ENCODE measurements around the gene SREBF1. TPM values are rescaled to one million over a fixed set of nuclear protein-coding genes. Genes with fewer than 3 reads are reported as not detected.

The SREBF1 gene
- total and polyA plus RNA-seq, 10 of the 15 experiments (the other 5 are each of a cell fraction or from before 2014, with no cell fraction given), result 1.4 to 84.6 (median 20.4) TPM

DNA sequence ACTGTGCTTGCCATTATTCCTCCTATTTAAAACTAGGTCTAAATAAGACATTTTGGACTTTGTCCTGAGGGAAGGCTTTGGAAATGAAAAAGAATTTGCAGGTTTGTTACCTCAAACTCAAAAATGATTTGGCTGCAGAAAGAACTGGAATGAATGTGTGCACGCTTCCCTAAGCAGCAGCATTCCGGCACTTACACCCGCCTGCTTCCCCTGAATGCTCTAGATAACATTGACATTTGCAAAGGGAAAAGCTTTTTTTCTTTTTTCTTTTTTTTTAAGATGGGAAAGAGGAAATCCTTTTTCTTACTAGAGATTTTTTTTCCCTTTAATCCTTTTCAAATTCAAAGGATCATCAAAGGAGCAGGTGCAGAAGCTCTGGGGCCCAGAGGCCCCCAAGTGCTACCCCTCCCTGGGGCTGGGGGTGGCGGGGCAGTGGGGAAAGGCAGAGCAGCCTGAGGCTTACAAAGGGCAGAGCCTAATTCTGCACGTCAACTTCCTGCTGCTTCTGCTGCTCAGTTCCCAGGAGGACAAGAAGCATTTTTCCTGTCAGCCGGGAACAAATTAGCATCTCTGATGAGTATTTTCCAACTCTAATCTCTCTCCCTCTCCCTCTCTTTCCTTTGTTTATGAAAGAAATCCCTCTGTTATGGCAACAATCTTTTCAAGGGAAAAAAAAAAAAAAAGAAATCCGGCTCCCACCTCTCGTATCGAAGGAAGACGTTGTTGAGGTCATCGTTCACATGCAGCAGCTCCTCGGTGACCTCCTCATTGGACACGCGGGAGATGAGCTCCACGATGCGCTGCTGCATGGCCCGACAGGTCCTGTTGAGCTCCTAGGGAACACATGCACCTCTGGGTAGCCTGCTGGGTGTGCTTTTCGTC, 32.1 kb upstream of the SREBF1 start (continued):
- TF ChIP-seq JUNB (IDR thresholded peaks at IDR 0.05) (no peak), NBN (IDR thresholded peaks at IDR 0.05) (no peak), IKZF2 (IDR thresholded peaks at IDR 0.05) (no peak), SMAD1 (IDR thresholded peaks at IDR 0.05; ENCODE audit: low read depth, partially characterized antibody) (no peak), CEBPB (IDR thresholded peaks at IDR 0.05; ENCODE audit: borderline replicate concordance in 1 of 2, low read depth in 2 of 2, low read length in 2 of 2) (no peak)
- TF ChIP-seq, protein P1, sequence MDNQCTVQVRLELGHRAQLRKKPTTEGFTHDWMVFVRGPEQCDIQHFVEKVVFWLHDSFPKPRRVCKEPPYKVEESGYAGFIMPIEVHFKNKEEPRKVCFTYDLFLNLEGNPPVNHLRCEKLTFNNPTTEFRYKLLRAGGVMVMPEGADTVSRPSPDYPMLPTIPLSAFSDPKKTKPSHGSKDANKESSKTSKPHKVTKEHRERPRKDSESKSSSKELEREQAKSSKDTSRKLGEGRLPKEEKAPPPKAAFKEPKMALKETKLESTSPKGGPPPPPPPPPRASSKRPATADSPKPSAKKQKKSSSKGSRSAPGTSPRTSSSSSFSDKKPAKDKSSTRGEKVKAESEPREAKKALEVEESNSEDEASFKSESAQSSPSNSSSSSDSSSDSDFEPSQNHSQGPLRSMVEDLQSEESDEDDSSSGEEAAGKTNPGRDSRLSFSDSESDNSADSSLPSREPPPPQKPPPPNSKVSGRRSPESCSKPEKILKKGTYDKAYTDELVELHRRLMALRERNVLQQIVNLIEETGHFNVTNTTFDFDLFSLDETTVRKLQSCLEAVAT (IDR thresholded peaks at IDR 0.05), result no peak

GRCh38 chr17:17866897-17867296, 30.1 kb upstream of the SREBF1 start:
- intact Hi-C loops (cut with micrococcal nuclease; ENCODE audit: unreplicated experiment), result no loop called here
- TF ChIP-seq YY1 (IDR thresholded peaks at IDR 0.05; ENCODE audit: low read depth, low read length) (no peak), ATF3 (IDR thresholded peaks at IDR 0.05; ENCODE audit: borderline replicate concordance, extremely low read depth, low read depth, low read length) (no peak), RELB (IDR thresholded peaks at IDR 0.05; ENCODE audit: low read depth) (no peak)
- TF ChIP-seq, protein P2, sequence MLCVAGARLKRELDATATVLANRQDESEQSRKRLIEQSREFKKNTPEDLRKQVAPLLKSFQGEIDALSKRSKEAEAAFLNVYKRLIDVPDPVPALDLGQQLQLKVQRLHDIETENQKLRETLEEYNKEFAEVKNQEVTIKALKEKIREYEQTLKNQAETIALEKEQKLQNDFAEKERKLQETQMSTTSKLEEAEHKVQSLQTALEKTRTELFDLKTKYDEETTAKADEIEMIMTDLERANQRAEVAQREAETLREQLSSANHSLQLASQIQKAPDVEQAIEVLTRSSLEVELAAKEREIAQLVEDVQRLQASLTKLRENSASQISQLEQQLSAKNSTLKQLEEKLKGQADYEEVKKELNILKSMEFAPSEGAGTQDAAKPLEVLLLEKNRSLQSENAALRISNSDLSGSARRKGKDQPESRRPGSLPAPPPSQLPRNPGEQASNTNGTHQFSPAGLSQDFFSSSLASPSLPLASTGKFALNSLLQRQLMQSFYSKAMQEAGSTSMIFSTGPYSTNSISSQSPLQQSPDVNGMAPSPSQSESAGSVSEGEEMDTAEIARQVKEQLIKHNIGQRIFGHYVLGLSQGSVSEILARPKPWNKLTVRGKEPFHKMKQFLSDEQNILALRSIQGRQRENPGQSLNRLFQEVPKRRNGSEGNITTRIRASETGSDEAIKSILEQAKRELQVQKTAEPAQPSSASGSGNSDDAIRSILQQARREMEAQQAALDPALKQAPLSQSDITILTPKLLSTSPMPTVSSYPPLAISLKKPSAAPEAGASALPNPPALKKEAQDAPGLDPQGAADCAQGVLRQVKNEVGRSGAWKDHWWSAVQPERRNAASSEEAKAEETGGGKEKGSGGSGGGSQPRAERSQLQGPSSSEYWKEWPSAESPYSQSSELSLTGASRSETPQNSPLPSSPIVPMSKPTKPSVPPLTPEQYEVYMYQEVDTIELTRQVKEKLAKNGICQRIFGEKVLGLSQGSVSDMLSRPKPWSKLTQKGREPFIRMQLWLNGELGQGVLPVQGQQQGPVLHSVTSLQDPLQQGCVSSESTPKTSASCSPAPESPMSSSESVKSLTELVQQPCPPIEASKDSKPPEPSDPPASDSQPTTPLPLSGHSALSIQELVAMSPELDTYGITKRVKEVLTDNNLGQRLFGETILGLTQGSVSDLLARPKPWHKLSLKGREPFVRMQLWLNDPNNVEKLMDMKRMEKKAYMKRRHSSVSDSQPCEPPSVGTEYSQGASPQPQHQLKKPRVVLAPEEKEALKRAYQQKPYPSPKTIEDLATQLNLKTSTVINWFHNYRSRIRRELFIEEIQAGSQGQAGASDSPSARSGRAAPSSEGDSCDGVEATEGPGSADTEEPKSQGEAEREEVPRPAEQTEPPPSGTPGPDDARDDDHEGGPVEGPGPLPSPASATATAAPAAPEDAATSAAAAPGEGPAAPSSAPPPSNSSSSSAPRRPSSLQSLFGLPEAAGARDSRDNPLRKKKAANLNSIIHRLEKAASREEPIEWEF (IDR thresholded peaks at IDR 0.05; ENCODE audit: insufficient replicate concordance, low read depth, low read length), result no peak
- H4K20me1 ChIP-seq (ENCODE audit: control insufficient read depth, insufficient read depth), result no peaks in the 10 kb centered on the region
- no peak for FAIRE-seq
- no peaks in the 10 kb centered on the region; a peak in 1 of 4 replicates for H3K36me3 ChIP-seq (ENCODE audit: control insufficient read depth in 2 of 2, insufficient read depth in 2 of 2, low read length in 1 of 2)
- no peak overlapping the region for H3K4me3 ChIP-seq
- no peaks in the 10 kb centered on the region for H3K27me3 ChIP-seq (replicated peaks in 1 of 2; ENCODE audit: control insufficient read depth in 2 of 2, insufficient read depth in 2 of 2, low read length in 1 of 2)
- no peak overlapping the region for H3K27ac ChIP-seq (ENCODE audit: control insufficient read depth, insufficient read depth)
- ChIA-PET CTCF (interaction anchor here (1.9 kb wide), 1 partner anchor 52 kb away, joined by 9 read pairs; no protein-coding TSS in a partner anchor), POLR2A (no interaction called here), RAD21 (ENCODE audit: unreplicated experiment) (interaction anchor here (0.6 kb wide), 1 partner anchor 837 kb away, joined by 3 read pairs; no protein-coding TSS in a partner anchor), SMC1A (ENCODE audit: uncharacterized antibody, unreplicated experiment) (no interaction called here)
- no peak overlapping the region for H3K9ac ChIP-seq (ENCODE audit: control insufficient read depth, insufficient read depth, low read length)
- no TSS peak for BruUV-seq (replicated peaks)
- no peak overlapping the region for H3K4me2 ChIP-seq (ENCODE audit: control insufficient read depth, insufficient read depth)
- no peaks in the 10 kb centered on the region for H3K79me2 ChIP-seq (ENCODE audit: control insufficient read depth, insufficient read depth, low read length)
- H2AFZ ChIP-seq (ENCODE audit: control insufficient read depth, low read depth, low read length), result no peak overlapping the region
- in situ Hi-C loops (cut with MboI), result loop anchor here (10.0 kb wide), 1 partner anchor 512 kb away; no protein-coding TSS in a partner anchor
- ATAC-seq, result no peak
- no peak for DNase-seq (ENCODE audit: low read depth, low spot score)
- no peaks in the 10 kb centered on the region for H3K4me1 ChIP-seq (ENCODE audit: control insufficient read depth, insufficient read depth, low read length)
- 84% methylated on average over 4 of the region's 4 CpGs for WGBS (ENCODE audit: insufficient coverage, insufficient replicate concordance, low lambda C conversion rate, missing lambda C conversion rate)
- no peaks in the 10 kb centered on the region for H3K9me3 ChIP-seq (replicated peaks; ENCODE audit: control insufficient read depth, insufficient read depth, low read length)

Data from GM12878 (cell line).